T-helper 1 cell treated with Interleukin-12 subunit alpha and Interleukin-12 subunit beta and Interleukin-4 antibody, amounts not matched to agents 30 μg/mL and 1 μg/mL, for 36 hours (primary cell): ENCODE results near the gene AMBRA1.

Experiments used
- H3K27ac Mint-ChIP-seq: one replicate; pipeline ENCODE4 v1.8.0; 2021; ENCODE audit warnings: mild to moderate bottlenecking, mixed read lengths
- H3K27me3 Mint-ChIP-seq: one replicate; pipeline ENCODE4 v1.8.0; 2021; ENCODE audit warnings: low read depth, mixed read lengths
- H3K36me3 Mint-ChIP-seq: one replicate; pipeline ENCODE4 v1.8.0; 2021; ENCODE audit warnings: low read depth, mixed read lengths
- H3K4me1 Mint-ChIP-seq: one replicate; pipeline ENCODE4 v1.8.0; 2021; ENCODE audit warnings: low read depth, mixed read lengths
- H3K4me3 Mint-ChIP-seq: one replicate; pipeline ENCODE4 v1.8.0; 2021; ENCODE audit warnings: mild to moderate bottlenecking, moderate library complexity, mixed read lengths
- H3K9me3 Mint-ChIP-seq: one replicate; pipeline ENCODE4 v1.8.0; 2021; ENCODE audit warnings: mixed read lengths

Gene AMBRA1

GRCh38 chr11:46369458-46370152, 224.2 kb downstream of the AMBRA1 start:
- Mint-ChIP-seq H3K4me1 (peaks cover 7% of the 10 kb centered on the region), H3K4me3 (no peak overlapping the region), H3K36me3 (peaks cover 12% of the 10 kb centered on the region), H3K9me3 (no peaks in the 10 kb centered on the region), H3K27ac (no peak overlapping the region), H3K27me3 (no peaks in the 10 kb centered on the region)

- H3K27ac Mint-ChIP-seq, result no peak overlapping the region
- H3K9me3 Mint-ChIP-seq, result no peaks in the 10 kb centered on the region
- H3K36me3 Mint-ChIP-seq, result peaks cover 11% of the 10 kb centered on the region
- no peak overlapping the region for H3K4me3 Mint-ChIP-seq
- H3K27me3 Mint-ChIP-seq, result no peaks in the 10 kb centered on the region
- H3K4me1 Mint-ChIP-seq, result peaks cover 15% of the 10 kb centered on the region
These were observed 225.9 kb downstream of the AMBRA1 start for GRCh38 chr11:46367916-46368267.

DNA sequence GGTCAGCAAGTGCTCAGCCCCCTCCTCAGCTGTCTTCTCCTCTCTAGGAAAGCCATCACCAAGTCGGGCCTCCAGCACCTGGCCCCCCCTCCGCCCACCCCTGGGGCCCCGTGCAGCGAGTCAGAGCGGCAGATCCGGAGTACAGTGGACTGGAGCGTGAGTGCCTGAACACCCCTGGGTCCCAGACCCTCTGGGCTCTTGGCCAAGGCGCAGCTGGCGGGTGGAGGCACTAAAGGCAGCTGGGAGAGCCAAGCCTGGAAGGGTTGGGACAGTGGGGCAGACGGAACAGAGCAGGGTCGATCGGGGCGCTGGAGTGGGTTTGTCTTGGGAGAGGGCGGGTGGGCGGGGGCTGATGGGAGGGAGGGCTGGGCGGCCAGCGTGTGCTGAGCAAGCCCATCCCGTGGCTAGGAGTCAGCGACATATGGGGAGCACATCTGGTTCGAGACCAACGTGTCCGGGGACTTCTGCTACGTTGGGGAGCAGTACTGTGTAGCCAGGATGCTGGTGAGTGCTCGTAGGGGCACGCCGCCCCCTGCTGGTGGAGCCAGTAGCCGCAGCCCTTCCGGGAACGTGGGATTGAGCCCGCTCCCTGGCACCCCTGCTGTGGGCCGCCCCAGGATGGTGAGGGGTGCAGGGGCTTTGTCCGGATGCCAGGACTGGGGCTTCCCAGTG, 226.4 kb downstream of the AMBRA1 start:
- peaks cover 12% of the 10 kb centered on the region for H3K36me3 Mint-ChIP-seq
- H3K4me1 Mint-ChIP-seq, result peaks cover 18% of the 10 kb centered on the region
- no peak overlapping the region for H3K4me3 Mint-ChIP-seq
- no peaks in the 10 kb centered on the region for H3K27me3 Mint-ChIP-seq
- H3K9me3 Mint-ChIP-seq, result no peaks in the 10 kb centered on the region
- H3K27ac Mint-ChIP-seq, result no peak overlapping the region

DNA sequence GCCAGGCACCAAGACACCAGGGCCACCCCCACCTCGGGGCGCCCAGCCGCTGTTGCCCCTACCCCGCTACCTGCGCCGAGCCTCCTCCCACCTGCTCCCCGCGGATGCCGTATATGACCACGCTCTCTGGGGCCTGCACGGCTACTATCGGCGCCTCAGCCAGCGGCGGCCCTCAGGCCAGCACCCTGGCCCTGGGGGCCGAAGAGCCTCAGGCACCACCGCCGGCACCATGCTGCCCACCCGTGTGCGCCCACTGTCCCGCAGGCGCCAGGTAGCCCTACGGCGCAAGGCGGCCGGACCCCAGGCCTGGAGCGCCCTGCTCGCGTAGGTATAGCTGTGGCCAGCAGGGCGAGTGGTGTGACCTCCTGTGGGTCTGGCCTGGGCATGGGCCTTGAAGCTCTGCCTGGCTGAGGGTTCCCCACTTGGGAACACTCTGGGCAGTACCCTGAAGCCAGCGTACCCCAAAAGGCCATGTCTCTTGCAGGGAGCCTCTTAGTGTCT, 227.1 kb downstream of the AMBRA1 start:
- Mint-ChIP-seq H3K27ac (no peak overlapping the region), H3K27me3 (no peaks in the 10 kb centered on the region), H3K9me3 (no peaks in the 10 kb centered on the region), H3K4me1 (peaks cover 20% of the 10 kb centered on the region), H3K36me3 (peaks cover 12% of the 10 kb centered on the region), H3K4me3 (no peak overlapping the region)

DNA sequence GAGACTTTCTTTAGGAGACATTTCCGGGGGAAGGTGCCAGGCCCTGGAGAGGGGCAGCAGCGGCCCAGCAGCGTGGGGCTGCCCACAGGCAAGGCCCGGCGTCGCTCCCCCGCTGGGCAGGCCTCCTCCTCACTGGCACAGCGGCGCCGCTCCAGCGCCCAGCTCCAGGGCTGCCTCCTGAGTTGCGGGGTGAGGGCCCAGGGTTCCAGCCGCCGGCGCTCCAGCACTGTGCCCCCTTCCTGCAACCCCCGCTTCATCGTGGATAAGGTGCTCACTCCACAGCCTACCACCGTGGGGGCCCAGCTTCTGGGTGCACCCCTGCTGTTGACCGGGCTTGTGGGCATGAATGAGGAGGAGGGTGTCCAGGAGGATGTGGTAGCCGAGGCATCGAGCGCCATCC, 227.6 kb downstream of the AMBRA1 start:
- H3K4me1 Mint-ChIP-seq, result peaks cover 21% of the 10 kb centered on the region
- H3K27ac Mint-ChIP-seq, result no peak overlapping the region
- peaks cover 12% of the 10 kb centered on the region for H3K36me3 Mint-ChIP-seq
- no peaks in the 10 kb centered on the region for H3K9me3 Mint-ChIP-seq
- no peak overlapping the region for H3K4me3 Mint-ChIP-seq
- no peaks in the 10 kb centered on the region for H3K27me3 Mint-ChIP-seq

- Mint-ChIP-seq H3K27me3 (no peaks in the 10 kb centered on the region), H3K4me3 (no peak overlapping the region), H3K9me3 (no peaks in the 10 kb centered on the region), H3K36me3 (peaks cover 10% of the 10 kb centered on the region), H3K27ac (no peak overlapping the region), H3K4me1 (peaks cover 27% of the 10 kb centered on the region)
These were observed 229.0 kb downstream of the AMBRA1 start for GRCh38 chr11:46364791-46365190.

- Mint-ChIP-seq H3K4me3 (no peak overlapping the region), H3K9me3 (no peaks in the 10 kb centered on the region), H3K27ac (no peak overlapping the region), H3K36me3 (peaks cover 5% of the 10 kb centered on the region), H3K27me3 (no peaks in the 10 kb centered on the region), H3K4me1 (peaks cover 27% of the 10 kb centered on the region)
These were observed 229.8 kb downstream of the AMBRA1 start for GRCh38 chr11:46364056-46364455.

DNA sequence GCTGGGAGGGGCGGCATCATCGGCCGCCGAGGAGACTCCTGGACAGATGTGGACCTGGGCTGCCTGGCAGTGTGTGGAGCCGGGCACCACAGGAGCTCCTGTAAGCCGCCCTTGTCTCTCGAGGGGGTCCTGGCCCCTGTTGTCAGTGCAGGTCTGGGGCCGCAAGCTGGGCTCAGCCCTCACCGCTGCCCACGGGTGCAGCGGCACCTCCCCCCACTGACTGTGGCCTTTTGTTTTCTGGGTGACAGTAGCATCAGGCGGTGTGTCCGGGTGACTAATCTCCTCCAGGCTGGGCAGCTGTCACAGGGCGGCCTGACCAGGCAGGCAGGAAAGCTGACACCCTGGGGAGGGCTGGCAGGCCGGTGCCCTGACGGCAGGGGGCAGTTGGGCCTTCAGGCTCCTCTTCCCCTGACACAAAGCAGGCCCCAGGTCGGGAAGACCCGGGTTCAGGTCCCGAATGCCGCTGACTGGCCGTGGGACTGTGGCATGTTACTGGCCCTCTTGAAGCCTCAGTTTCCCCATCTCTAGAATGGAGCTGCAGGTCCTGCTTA, 230.3 kb downstream of the AMBRA1 start:
- Mint-ChIP-seq H3K27me3 (no peaks in the 10 kb centered on the region), H3K36me3 (peaks cover 3% of the 10 kb centered on the region), H3K9me3 (no peaks in the 10 kb centered on the region), H3K4me3 (no peak overlapping the region), H3K4me1 (peaks cover 27% of the 10 kb centered on the region), H3K27ac (no peak overlapping the region)

- Mint-ChIP-seq H3K4me3 (peak overlapping the region; percentile 25), H3K9me3 (no peaks in the 10 kb centered on the region), H3K4me1 (peaks cover 27% of the 10 kb centered on the region), H3K36me3 (peaks cover 3% of the 10 kb centered on the region), H3K27me3 (no peaks in the 10 kb centered on the region), H3K27ac (peak overlapping the region; percentile 31)
These were observed 230.8 kb downstream of the AMBRA1 start for GRCh38 chr11:46363031-46363407.

GRCh38 chr11:46362156-46363030, 231.4 kb downstream of the AMBRA1 start:
- Mint-ChIP-seq H3K27me3 (no peaks in the 10 kb centered on the region), H3K4me3 (peak overlapping the region; percentile 66), H3K36me3 (peaks cover 3% of the 10 kb centered on the region), H3K27ac (peak overlapping the region; percentile 31), H3K9me3 (no peaks in the 10 kb centered on the region), H3K4me1 (peaks cover 30% of the 10 kb centered on the region)

GRCh38 chr11:46361283-46362155, 232.3 kb downstream of the AMBRA1 start:
- H3K4me1 Mint-ChIP-seq, result peaks cover 32% of the 10 kb centered on the region
- peak overlapping the region; percentile 66 for H3K4me3 Mint-ChIP-seq
- no peaks in the 10 kb centered on the region for H3K9me3 Mint-ChIP-seq
- peak overlapping the region; percentile 89 for H3K27ac Mint-ChIP-seq
- no peaks in the 10 kb centered on the region for H3K27me3 Mint-ChIP-seq
- peaks cover 7% of the 10 kb centered on the region for H3K36me3 Mint-ChIP-seq

- Mint-ChIP-seq H3K4me1 (peaks cover 35% of the 10 kb centered on the region), H3K27ac (peak overlapping the region; percentile 89), H3K27me3 (no peaks in the 10 kb centered on the region), H3K9me3 (no peaks in the 10 kb centered on the region), H3K36me3 (peaks cover 9% of the 10 kb centered on the region), H3K4me3 (peak overlapping the region; percentile 66)
These were observed 232.9 kb downstream of the AMBRA1 start for GRCh38 chr11:46360878-46361277.

- Mint-ChIP-seq H3K27ac (no peak overlapping the region), H3K9me3 (no peaks in the 10 kb centered on the region), H3K4me3 (peak overlapping the region; percentile 28), H3K27me3 (no peaks in the 10 kb centered on the region), H3K4me1 (peaks cover 35% of the 10 kb centered on the region), H3K36me3 (peaks cover 9% of the 10 kb centered on the region)
These were observed 233.9 kb downstream of the AMBRA1 start for GRCh38 chr11:46359953-46360352.
